HepG2 (cell line): ENCODE data around the gene PKM. TPM values are rescaled to one million over a fixed set of nuclear protein-coding genes. Genes with fewer than 3 reads are reported as not detected.

ENCODE experiments used
- HDAC2 ChIP-seq: sonication (generic); formaldehyde crosslinking; IDR thresholded peaks from 2 replicates; pipeline ENCODE4 v1.4.0; 2020; ENCODE audit warnings: missing genetic modification reagents
- JUND ChIP-seq: sonication (generic); formaldehyde crosslinking; IDR thresholded peaks from 2 replicates; pipeline ENCODE4 v1.8.0; 2022; ENCODE audit warnings: mild to moderate bottlenecking, missing genetic modification reagents
- KLF6 ChIP-seq: IDR thresholded peaks from 2 replicates; pipeline ENCODE4 v1.8.0; 2016; ENCODE audit warnings: missing biosample characterization, missing genetic modification reagents
- MIXL1 ChIP-seq: IDR thresholded peaks from 2 replicates; pipeline ENCODE4 v1.6.1; 2016
- PPARG ChIP-seq: conservative IDR thresholded peaks from 2 replicates; pipeline ENCODE4 v1.6.1; 2016; ENCODE audit warnings: missing biosample characterization, missing genetic modification reagents
- RBM39 ChIP-seq: fragments of 200-400 bp; formaldehyde crosslinking; IDR thresholded peaks from one replicate; pipeline ENCODE4 v1.6.1; 2018; ENCODE audit warnings: antibody characterized with exemption, mild to moderate bottlenecking, low read depth, low read length; ENCODE audit not compliant: poor library complexity, severe bottlenecking
- SIN3B ChIP-seq: fragments of 150-350 bp; IDR thresholded peaks from 2 replicates; pipeline ENCODE4 v1.6.1; 2014; ENCODE audit warnings: low read length
- SMAD9 ChIP-seq: sonication (generic); formaldehyde crosslinking; IDR thresholded peaks from 2 replicates; pipeline ENCODE4 v1.5.1; 2020; ENCODE audit warnings: mild to moderate bottlenecking, missing genetic modification reagents
- SOX13 ChIP-seq, 3 experiments: fragments of 450-650 bp in 1 of 3; sonication (generic) in 1 of 3; formaldehyde crosslinking in 1 of 3; IDR thresholded peaks in 2 of 3; conservative IDR thresholded peaks in 1 of 3; 2 replicates each; pipeline versions ENCODE4 v1.5.0 to v1.6.1; 2016 to 2020; ENCODE audit warnings: antibody characterized with exemption in 1 of 3, mild to moderate bottlenecking in 1 of 3, missing compliant biosample characterization in 1 of 3, missing genetic modification reagents in 1 of 3, moderate library complexity in 1 of 3
- SP4 ChIP-seq: sonication (generic); formaldehyde crosslinking; IDR thresholded peaks from 2 replicates; pipeline ENCODE4 v1.8.1; 2023; ENCODE audit warnings: mild to moderate bottlenecking, missing genetic modification reagents
- TBL1XR1 ChIP-seq: fragments of 150-350 bp; IDR thresholded peaks from 2 replicates; pipeline ENCODE4 v1.6.1; 2014; ENCODE audit warnings: borderline replicate concordance, low read length; ENCODE audit not compliant: partially characterized antibody
- ZFP82 ChIP-seq: sonication (generic); formaldehyde crosslinking; IDR thresholded peaks from 2 replicates; pipeline ENCODE4 v1.5.1; 2020; ENCODE audit warnings: mild to moderate bottlenecking, missing genetic modification reagents, borderline replicate concordance
- ZNF207 ChIP-seq: fragments of 450-650 bp; IDR thresholded peaks from 2 replicates; pipeline ENCODE4 v1.6.1; 2016; ENCODE audit warnings: antibody characterized with exemption, borderline replicate concordance
- ZNF296 ChIP-seq: sonication (generic); formaldehyde crosslinking; conservative IDR thresholded peaks from 2 replicates; pipeline ENCODE4 v1.5.0; 2020; ENCODE audit warnings: mild to moderate bottlenecking, missing genetic modification reagents
- ZNF460 ChIP-seq: sonication (generic); formaldehyde crosslinking; IDR thresholded peaks from 2 replicates; pipeline ENCODE4 v1.5.1; 2020; ENCODE audit warnings: missing genetic modification reagents, mild to moderate bottlenecking, borderline replicate concordance
- ZNF550 ChIP-seq: sonication (generic); formaldehyde crosslinking; IDR thresholded peaks from 2 replicates; pipeline ENCODE4 v1.4.0; 2020; ENCODE audit warnings: mild to moderate bottlenecking, missing genetic modification reagents, borderline replicate concordance
- ZNF556 ChIP-seq: sonication (generic); formaldehyde crosslinking; IDR thresholded peaks from 2 replicates; pipeline ENCODE4 v1.4.0; 2020; ENCODE audit warnings: mild to moderate bottlenecking, missing genetic modification reagents, borderline replicate concordance
- ZNF557 ChIP-seq: sonication (generic); formaldehyde crosslinking; IDR thresholded peaks from 2 replicates; pipeline ENCODE4 v1.4.0; 2020; ENCODE audit warnings: missing genetic modification reagents
- polyA plus RNA-seq, 8 experiments: library from polyadenylated mRNA; depleted of rRNA in 3 of 8; stranded (reverse) in 7 of 8; unstranded in 1 of 8; fragments of >200 nt; fragmentation: Illumina TruSeq in 4 of 8; extraction: Trizol in 4 of 8; gene quantifications; 2 replicates each; pipeline versions ENCODE4 v1.2.1 to v1.2.3, GENCODE V29; 2011 to 2016; ENCODE audit warnings: low read depth in 4 of 8, missing spikeins in 1 of 8, mixed read lengths in 1 of 8; ENCODE audit not compliant: insufficient read depth in 1 of 8
- total RNA-seq, 5 experiments: library from RNA; depleted of rRNA; stranded (reverse); fragments of >200 nt; fragmentation: Illumina TruSeq; extraction: Trizol; gene quantifications; 2 replicates each; pipeline ENCODE4 v1.2.3, GENCODE V29; 2016; ENCODE audit warnings: low read depth in 1 of 5
- TF ChIP-seq, protein P1 (sequence below): sonication (generic); formaldehyde crosslinking; IDR thresholded peaks from 2 replicates; pipeline ENCODE4 v1.5.1; 2020; ENCODE audit warnings: mild to moderate bottlenecking, moderate library complexity, missing genetic modification reagents
- TF ChIP-seq, protein P2 (sequence below): sonication (generic); formaldehyde crosslinking; IDR thresholded peaks from one replicate; pipeline ENCODE4 v1.5.1; 2020; ENCODE audit warnings: mild to moderate bottlenecking, missing genetic modification reagents; ENCODE audit errors: not compliant biosample characterization

Gene PKM
- total and polyA plus RNA-seq, 2 of the 13 experiments (the other 11 are each of a cell fraction or from before 2014, with no cell fraction given): 488 to 780 TPM

DNA sequence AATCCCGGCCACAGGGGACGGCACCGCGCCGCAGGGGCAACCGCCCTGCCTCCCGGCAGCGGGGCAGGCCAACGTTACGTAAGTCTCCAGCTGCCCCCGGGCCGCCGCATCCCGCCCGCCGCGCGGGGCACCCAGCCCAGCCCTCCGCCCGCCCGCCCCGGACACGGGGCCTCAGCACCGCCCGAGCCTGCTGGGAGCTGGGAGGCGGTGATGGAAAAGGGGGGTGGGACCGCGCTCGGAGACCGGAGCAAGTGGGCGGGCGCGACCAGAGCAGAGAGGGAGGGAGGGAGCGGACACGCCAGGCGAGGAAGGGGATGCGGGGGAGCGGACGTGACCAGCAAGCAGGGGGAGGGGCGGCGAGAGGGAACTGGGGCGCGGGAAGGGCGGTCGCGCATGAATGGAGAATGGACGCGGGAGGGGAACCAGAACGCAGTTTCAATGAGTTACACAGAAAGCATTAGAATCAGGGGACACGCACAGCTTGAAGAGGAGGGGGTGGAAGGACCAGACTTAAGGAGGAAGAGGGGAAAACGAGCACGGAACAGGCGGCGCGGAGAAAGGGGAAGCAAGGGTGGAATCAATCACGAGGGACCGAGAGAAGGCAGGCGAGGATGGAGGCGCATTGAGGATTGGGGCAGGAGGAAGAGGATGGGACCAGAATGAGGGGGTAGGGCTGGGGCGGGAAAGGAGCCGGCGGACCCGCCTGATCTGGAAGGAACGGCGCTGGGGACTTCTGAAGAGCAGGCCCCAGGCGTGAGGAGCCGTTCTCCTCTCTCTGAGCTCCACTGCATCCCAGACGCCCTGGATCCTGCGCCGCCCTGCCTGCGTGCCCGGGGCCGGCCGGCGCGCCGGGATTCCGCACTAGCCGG, 559 bp downstream of the PKM start (continued):
- TF ChIP-seq SOX13 (IDR thresholded peaks at IDR 0.05) (no peak), SOX13 (CRISPR knock-in tag; conservative IDR thresholded peaks at IDR 0.05 in 1 of 2, IDR thresholded peaks at IDR 0.05 in 1 of 2) (no peak; a peak in 1 of 4 replicates), PPARG (no peak), ZNF557 (CRISPR knock-in tag) (no peak), ZNF207 (no peak), KLF6 (CRISPR knock-in tag) (peak; percentile 68; the same call in 1 of the 2 replicates), JUND (CRISPR knock-in tag) (peak; percentile 68; the same call in 1 of the 2 replicates), TBL1XR1 (no peak), ZNF460 (no peak), RBM39 (no peak), HDAC2 (CRISPR knock-in tag) (no peak), SIN3B (no peak), ZNF556 (CRISPR knock-in tag) (peak; percentile 44; the same call in 1 of the 2 replicates), MIXL1 (CRISPR knock-in tag) (no peak), SMAD9 (no peak), SP4 (CRISPR knock-in tag) (peak; percentile 46; the same call in 1 of the 2 replicates), ZFP82 (peak; percentile 49; the same call in 1 of the 2 replicates), ZNF296 (no peak), ZNF550 (no peak)
- TF ChIP-seq, protein P1, sequence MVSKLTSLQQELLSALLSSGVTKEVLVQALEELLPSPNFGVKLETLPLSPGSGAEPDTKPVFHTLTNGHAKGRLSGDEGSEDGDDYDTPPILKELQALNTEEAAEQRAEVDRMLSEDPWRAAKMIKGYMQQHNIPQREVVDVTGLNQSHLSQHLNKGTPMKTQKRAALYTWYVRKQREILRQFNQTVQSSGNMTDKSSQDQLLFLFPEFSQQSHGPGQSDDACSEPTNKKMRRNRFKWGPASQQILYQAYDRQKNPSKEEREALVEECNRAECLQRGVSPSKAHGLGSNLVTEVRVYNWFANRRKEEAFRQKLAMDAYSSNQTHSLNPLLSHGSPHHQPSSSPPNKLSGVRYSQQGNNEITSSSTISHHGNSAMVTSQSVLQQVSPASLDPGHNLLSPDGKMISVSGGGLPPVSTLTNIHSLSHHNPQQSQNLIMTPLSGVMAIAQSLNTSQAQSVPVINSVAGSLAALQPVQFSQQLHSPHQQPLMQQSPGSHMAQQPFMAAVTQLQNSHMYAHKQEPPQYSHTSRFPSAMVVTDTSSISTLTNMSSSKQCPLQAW (CRISPR knock-in tag): 0 out of 2 replicates have a peak, but pooled peaks have one; percentile 12
- TF ChIP-seq, protein P2, sequence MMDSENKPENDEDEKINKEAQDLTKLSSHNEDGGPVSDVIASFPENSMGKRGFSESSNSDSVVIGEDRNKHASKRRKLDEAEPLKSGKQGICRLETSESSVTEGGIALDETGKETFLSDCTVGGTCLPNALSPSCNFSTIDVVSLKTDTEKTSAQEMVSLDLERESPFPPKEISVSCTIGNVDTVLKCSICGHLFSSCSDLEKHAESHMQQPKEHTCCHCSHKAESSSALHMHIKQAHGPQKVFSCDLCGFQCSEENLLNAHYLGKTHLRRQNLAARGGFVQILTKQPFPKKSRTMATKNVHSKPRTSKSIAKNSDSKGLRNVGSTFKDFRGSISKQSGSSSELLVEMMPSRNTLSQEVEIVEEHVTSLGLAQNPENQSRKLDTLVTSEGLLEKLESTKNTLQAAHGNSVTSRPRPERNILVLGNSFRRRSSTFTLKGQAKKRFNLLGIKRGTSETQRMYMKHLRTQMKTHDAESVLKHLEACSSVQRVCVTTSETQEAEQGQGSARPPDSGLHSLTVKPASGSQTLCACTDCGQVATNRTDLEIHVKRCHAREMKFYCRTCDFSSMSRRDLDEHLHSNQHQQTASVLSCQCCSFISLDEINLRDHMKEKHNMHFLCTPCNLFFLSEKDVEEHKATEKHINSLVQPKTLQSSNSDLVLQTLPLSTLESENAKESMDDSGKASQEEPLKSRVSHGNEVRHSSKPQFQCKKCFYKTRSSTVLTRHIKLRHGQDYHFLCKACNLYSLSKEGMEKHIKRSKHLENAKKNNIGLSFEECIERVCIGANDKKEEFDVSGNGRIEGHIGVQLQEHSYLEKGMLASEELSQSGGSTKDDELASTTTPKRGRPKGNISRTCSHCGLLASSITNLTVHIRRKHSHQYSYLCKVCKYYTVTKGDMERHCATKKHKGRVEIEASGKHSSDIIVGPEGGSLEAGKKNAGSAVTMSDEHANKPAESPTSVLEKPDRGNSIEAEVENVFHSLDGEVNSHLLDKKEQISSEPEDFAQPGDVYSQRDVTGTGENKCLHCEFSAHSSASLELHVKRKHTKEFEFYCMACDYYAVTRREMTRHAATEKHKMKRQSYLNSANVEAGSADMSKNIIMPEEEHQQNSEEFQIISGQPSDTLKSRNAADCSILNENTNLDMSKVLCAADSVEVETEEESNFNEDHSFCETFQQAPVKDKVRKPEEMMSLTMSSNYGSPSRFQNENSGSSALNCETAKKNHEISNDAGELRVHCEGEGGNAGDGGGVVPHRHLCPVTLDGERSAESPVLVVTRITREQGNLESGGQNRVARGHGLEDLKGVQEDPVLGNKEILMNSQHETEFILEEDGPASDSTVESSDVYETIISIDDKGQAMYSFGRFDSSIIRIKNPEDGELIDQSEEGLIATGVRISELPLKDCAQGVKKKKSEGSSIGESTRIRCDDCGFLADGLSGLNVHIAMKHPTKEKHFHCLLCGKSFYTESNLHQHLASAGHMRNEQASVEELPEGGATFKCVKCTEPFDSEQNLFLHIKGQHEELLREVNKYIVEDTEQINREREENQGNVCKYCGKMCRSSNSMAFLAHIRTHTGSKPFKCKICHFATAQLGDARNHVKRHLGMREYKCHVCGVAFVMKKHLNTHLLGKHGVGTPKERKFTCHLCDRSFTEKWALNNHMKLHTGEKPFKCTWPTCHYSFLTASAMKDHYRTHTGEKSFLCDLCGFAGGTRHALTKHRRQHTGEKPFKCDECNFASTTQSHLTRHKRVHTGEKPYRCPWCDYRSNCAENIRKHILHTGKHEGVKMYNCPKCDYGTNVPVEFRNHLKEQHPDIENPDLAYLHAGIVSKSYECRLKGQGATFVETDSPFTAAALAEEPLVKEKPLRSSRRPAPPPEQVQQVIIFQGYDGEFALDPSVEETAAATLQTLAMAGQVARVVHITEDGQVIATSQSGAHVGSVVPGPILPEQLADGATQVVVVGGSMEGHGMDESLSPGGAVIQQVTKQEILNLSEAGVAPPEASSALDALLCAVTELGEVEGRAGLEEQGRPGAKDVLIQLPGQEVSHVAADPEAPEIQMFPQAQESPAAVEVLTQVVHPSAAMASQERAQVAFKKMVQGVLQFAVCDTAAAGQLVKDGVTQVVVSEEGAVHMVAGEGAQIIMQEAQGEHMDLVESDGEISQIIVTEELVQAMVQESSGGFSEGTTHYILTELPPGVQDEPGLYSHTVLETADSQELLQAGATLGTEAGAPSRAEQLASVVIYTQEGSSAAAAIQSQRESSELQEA: no peak
